Immature natural killer cell (primary cell): ENCODE results near the gene KYAT1. TPM values are rescaled to one million over a fixed set of nuclear protein-coding genes. Genes with fewer than 3 reads are reported as not detected.
"Not testable (repeated sequence)": the region's sequence is repeated elsewhere in the genome, so short reads cannot be mapped to it uniquely, and the experiment has no call there.

Experiments
- DNase-seq, 3 donors: peaks; one replicate each; pipeline ENCODE4 v3.0.0; 2022; ENCODE audit warnings: mixed read lengths in 1 of 3
- H3K27ac Mint-ChIP-seq, 6 donors: one replicate each; pipeline ENCODE4 v1.8.0; 2020; ENCODE audit warnings: mixed read lengths in 6 of 6, mild to moderate bottlenecking in 5 of 6, inconsistent platforms in 4 of 6, moderate library complexity in 3 of 6
- H3K27me3 Mint-ChIP-seq, 3 donors: one replicate each; pipeline ENCODE4 v1.8.0; 2020 to 2021; ENCODE audit warnings: low read depth in 3 of 3, mild to moderate bottlenecking in 3 of 3, mixed read lengths in 3 of 3, moderate library complexity in 3 of 3, inconsistent platforms in 1 of 3
- H3K36me3 Mint-ChIP-seq, 3 donors: one replicate each; pipeline ENCODE4 v1.8.0; 2020; ENCODE audit warnings: mixed read lengths in 3 of 3, inconsistent platforms in 2 of 3, mild to moderate bottlenecking in 2 of 3
- H3K4me1 Mint-ChIP-seq, 2 donors: one replicate each; pipeline ENCODE4 v1.8.0; 2020; ENCODE audit warnings: inconsistent platforms in 2 of 2, mild to moderate bottlenecking in 2 of 2, mixed read lengths in 2 of 2, moderate library complexity in 1 of 2
- H3K4me3 Mint-ChIP-seq, 5 donors: one replicate each; pipeline ENCODE4 v1.8.0; 2020; ENCODE audit warnings: mild to moderate bottlenecking in 5 of 5, mixed read lengths in 5 of 5, inconsistent platforms in 3 of 5, moderate library complexity in 3 of 5
- H3K9me3 Mint-ChIP-seq, 6 donors: one replicate each; pipeline ENCODE4 v1.8.0; 2020; ENCODE audit warnings: mild to moderate bottlenecking in 6 of 6, mixed read lengths in 6 of 6, inconsistent platforms in 4 of 6, moderate library complexity in 3 of 6
- polyA plus RNA-seq, 3 donors: library from polyadenylated mRNA; unstranded; fragments of 300-500 nt; fragmentation: Illumina TruSeq; gene quantifications; one replicate each; pipeline ENCODE4 v1.2.3, GENCODE V29; 2021

The KYAT1 gene
- polyA plus RNA-seq, 3 donors from 2014 or later: 9.6 to 10.1 (median 10.0) TPM

GRCh38 chr9:128887914-128888350, 6.2 kb upstream of the KYAT1 start:
- H3K4me3 Mint-ChIP-seq: no peak overlapping the region
- peak overlapping the region in 5 of 6 donors; percentile 30 to 71 (median 66) for H3K27ac Mint-ChIP-seq
- H3K27me3 Mint-ChIP-seq: peaks cover 0 to under 1% (median 0%) of the 10 kb centered on the region in 3 donors
- peaks cover 5 to 18% (median 6%) of the 10 kb centered on the region in 3 donors for H3K36me3 Mint-ChIP-seq
- peaks cover 71 to 77% of the 10 kb centered on the region in 2 donors for H3K4me1 Mint-ChIP-seq
- H3K9me3 Mint-ChIP-seq: no peaks in the 10 kb centered on the region
- DNase-seq: no peak

GRCh38 chr9:128887049-128887448, 5.3 kb upstream of the KYAT1 start:
- peak overlapping the region in 2 of 6 donors; percentile 39 to 58 for H3K27ac Mint-ChIP-seq

DNA sequence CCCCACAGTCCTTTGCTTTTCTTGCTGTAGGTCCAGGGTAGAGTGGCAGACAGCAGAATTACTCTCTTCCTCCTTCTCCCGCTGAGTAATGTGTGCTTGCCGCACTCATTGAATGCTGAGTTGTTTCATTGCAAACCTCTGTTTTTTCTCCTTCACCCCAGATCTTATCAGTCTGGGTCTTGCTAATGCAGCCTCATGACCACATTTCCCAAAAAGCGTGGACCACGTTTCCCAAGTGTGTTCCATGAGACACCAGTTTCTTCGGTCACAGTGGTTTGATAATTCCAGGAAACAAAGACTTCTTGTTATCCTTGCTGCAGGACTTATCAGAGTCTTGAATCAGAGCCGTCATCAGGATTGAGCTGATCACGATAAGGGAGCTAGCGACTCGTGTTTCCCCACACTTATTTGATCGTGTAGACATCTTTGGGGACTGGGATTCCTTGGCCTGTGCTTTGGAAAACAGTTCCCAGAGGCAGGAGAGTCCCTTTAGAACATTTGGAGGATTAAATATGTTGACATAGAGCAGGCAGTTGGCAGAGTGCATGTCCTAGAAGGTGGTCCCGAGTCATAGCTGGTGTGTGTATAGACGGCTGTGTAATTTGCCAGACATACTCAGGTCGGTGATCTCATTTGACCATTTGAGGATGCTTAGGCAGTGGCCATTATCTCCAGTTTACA, 4.6 kb upstream of the KYAT1 start:
- Mint-ChIP-seq H3K9me3 (no peaks in the 10 kb centered on the region), H3K36me3 (peaks cover 3 to 18% (median 5%) of the 10 kb centered on the region in 3 donors), H3K4me1 (peaks cover 70% of the 10 kb centered on the region in 2 donors), H3K27me3 (peaks cover 6 to 7% (median 6%) of the 10 kb centered on the region in 3 donors), H3K4me3 (peak overlapping the region in 2 of 5 donors; percentile 50 to 65), H3K27ac (peak overlapping the region; percentile 39 to 88 (median 73))
- DNase-seq: no peak

More at GRCh38 chr9:128887049-128887448, 5.3 kb upstream of the KYAT1 start:
- H3K27me3 Mint-ChIP-seq: peaks cover 2 to 4% (median 3%) of the 10 kb centered on the region in 3 donors
- H3K4me1 Mint-ChIP-seq: peaks cover 70 to 71% of the 10 kb centered on the region in 2 donors
- DNase-seq: no peak
- peaks cover 5 to 18% (median 6%) of the 10 kb centered on the region in 3 donors for H3K36me3 Mint-ChIP-seq
- H3K9me3 Mint-ChIP-seq: no peaks in the 10 kb centered on the region
- peak overlapping the region in 1 of 5 donors; percentile 1 for H3K4me3 Mint-ChIP-seq

GRCh38 chr9:128885798-128886197, 4.0 kb upstream of the KYAT1 start:
- Mint-ChIP-seq H3K4me3 (peak overlapping the region in 2 of 5 donors; percentile 50 to 65), H3K4me1 (peaks cover 72 to 75% of the 10 kb centered on the region in 2 donors), H3K9me3 (no peaks in the 10 kb centered on the region), H3K27me3 (peaks cover 6 to 7% (median 6%) of the 10 kb centered on the region in 3 donors), H3K27ac (peak overlapping the region; percentile 58 to 88 (median 83)), H3K36me3 (peaks cover 3 to 18% (median 5%) of the 10 kb centered on the region in 3 donors)
- no peak for DNase-seq

- Mint-ChIP-seq H3K4me3 (peak overlapping the region in 4 of 5 donors; percentile 46 to 99 (median 68)), H3K27ac (peak overlapping the region; percentile 73 to 88 (median 83)), H3K27me3 (peaks cover 7 to 8% (median 8%) of the 10 kb centered on the region in 3 donors), H3K36me3 (peaks cover 3 to 15% (median 5%) of the 10 kb centered on the region in 3 donors), H3K9me3 (no peaks in the 10 kb centered on the region), H3K4me1 (peaks cover 76 to 79% of the 10 kb centered on the region in 2 donors)
- no peak for DNase-seq
These were observed 3.6 kb upstream of the KYAT1 start for GRCh38 chr9:128885376-128885775.

GRCh38 chr9:128884164-128884563, 2.4 kb upstream of the KYAT1 start:
- Mint-ChIP-seq H3K27ac (peak overlapping the region; percentile 83 to 97 (median 91)), H3K4me1 (peaks cover 77 to 79% of the 10 kb centered on the region in 2 donors), H3K4me3 (peak overlapping the region; percentile 92 to 99 (median 98)), H3K9me3 (no peaks in the 10 kb centered on the region), H3K27me3 (peaks cover 7 to 8% (median 8%) of the 10 kb centered on the region in 3 donors), H3K36me3 (peaks cover 3 to 14% (median 5%) of the 10 kb centered on the region in 3 donors)
- DNase-seq: no peak

- peaks cover 7 to 8% (median 8%) of the 10 kb centered on the region in 3 donors for H3K27me3 Mint-ChIP-seq
- peak overlapping the region; percentile 90 to 97 (median 94) for H3K27ac Mint-ChIP-seq
- no peak for DNase-seq
- peaks cover 65 to 66% of the 10 kb centered on the region in 2 donors for H3K4me1 Mint-ChIP-seq
- peaks cover 3 to 8% (median 5%) of the 10 kb centered on the region in 3 donors for H3K36me3 Mint-ChIP-seq
- no peaks in the 10 kb centered on the region for H3K9me3 Mint-ChIP-seq
- peak overlapping the region; percentile 92 to 99 (median 98) for H3K4me3 Mint-ChIP-seq
These were observed 1.2 kb upstream of the KYAT1 start for GRCh38 chr9:128882677-128883603.

- H3K27ac Mint-ChIP-seq: no peak overlapping the region
- H3K9me3 Mint-ChIP-seq: no peaks in the 10 kb centered on the region
- H3K27me3 Mint-ChIP-seq: peaks cover 6 to 8% (median 7%) of the 10 kb centered on the region in 3 donors
- H3K4me3 Mint-ChIP-seq: no peak overlapping the region
- no peaks in the 10 kb centered on the region for H3K36me3 Mint-ChIP-seq
- DNase-seq: no peak
- H3K4me1 Mint-ChIP-seq: peaks cover 18 to 22% of the 10 kb centered on the region in 2 donors
These were observed 3.9 kb downstream of the KYAT1 start for GRCh38 chr9:128877852-128878251.

GRCh38 chr9:128870941-128871265, 10.8 kb downstream of the KYAT1 start:
- H3K27me3 Mint-ChIP-seq, H3K9me3 Mint-ChIP-seq: not testable (repeated sequence)
- peaks cover 0 to 12% (median 4%) of the 10 kb centered on the region in 3 donors for H3K36me3 Mint-ChIP-seq

DNA sequence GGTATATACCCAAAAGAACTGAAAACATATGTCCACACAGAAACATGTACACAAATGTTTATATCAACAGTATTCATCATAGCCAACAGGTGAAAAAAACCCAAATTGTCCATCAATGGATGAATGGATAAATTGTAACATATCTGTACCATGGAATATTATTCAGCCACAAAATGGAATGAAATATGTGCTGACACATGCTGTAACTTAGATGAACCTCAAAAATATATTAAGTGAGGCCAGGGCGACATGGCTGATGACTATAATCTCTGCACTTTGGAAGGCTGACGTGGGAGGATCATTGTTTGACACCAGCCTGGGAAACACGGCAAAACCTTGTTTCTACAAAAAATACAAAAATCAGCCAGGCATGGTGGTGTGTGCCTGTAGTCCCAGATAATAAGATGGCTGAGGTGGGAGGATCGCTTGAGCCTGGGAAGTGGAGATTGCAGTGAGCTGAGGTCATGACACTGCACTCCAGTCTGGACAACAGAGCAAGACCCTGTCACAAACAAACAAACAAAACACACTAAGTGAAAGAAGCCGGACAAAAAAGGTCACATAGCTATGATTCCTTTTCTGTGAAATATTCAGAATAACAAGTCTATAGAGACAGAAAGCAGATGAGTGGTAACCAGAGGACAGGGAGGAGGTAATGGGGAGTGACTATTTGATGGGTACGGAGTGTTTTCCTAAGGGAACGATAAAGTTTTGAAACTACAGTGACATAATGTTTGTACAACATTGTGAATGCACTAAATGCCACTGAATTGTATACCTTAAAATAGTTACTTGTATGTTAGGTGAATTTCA, 11.4 kb downstream of the KYAT1 start:
- Mint-ChIP-seq H3K4me1 (peaks cover 0 to 3% of the 10 kb centered on the region in 2 donors), H3K27ac (no peak overlapping the region), H3K4me3 (no peak overlapping the region), H3K27me3 (peaks cover 0 to 3% (median 1%) of the 10 kb centered on the region in 3 donors), H3K36me3 (peaks cover 0 to 12% (median 4%) of the 10 kb centered on the region in 3 donors), H3K9me3 (no peaks in the 10 kb centered on the region)
- DNase-seq: no peak

More at GRCh38 chr9:128870941-128871265, 10.8 kb downstream of the KYAT1 start:
- not testable (repeated sequence) for H3K4me1 Mint-ChIP-seq, DNase-seq, H3K4me3 Mint-ChIP-seq, H3K27ac Mint-ChIP-seq

GRCh38 chr9:128863647-128864046, 18.1 kb downstream of the KYAT1 start:
- DNase-seq: peak; percentile 73 to 81 (median 78)
- Mint-ChIP-seq H3K4me1 (peaks cover 0 to 5% of the 10 kb centered on the region in 2 donors), H3K4me3 (no peak overlapping the region), H3K36me3 (no peaks in the 10 kb centered on the region), H3K27ac (peak overlapping the region in 2 of 6 donors; percentile 16 to 62), H3K27me3 (peaks cover 0 to 4% (median 3%) of the 10 kb centered on the region in 3 donors), H3K9me3 (no peaks in the 10 kb centered on the region)

GRCh38 chr9:128862401-128862851, 19.3 kb downstream of the KYAT1 start:
- peaks cover 0 to 4% (median 3%) of the 10 kb centered on the region in 3 donors for H3K27me3 Mint-ChIP-seq
- H3K27ac Mint-ChIP-seq: peak overlapping the region in 1 of 6 donors; percentile 41
- no peaks in the 10 kb centered on the region for H3K9me3 Mint-ChIP-seq
- H3K4me1 Mint-ChIP-seq: peaks cover 0 to 5% of the 10 kb centered on the region in 2 donors
- no peak for DNase-seq
- H3K4me3 Mint-ChIP-seq: no peak overlapping the region
- H3K36me3 Mint-ChIP-seq: no peaks in the 10 kb centered on the region

DNA sequence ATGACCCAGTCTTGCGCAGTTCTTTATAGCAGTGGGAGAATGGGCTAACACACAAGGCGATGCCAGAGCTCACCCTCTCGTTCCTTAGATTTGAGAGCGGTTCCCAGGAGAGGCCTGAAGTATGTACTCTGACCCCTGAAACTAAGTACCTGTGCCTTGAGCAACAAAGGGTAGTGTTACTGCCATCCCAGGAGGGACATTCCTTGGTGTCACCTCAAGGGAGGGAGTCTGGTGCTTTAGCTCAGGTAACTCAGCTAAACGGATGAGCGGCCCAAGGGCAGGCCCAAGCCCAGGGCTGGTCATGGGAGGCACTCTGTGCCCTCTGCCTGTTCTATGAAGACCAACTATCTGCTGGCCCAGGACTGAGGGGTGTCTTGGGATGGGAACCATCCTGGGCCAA, 20.2 kb downstream of the KYAT1 start:
- Mint-ChIP-seq H3K27me3 (peaks cover 0 to 4% (median 3%) of the 10 kb centered on the region in 3 donors), H3K9me3 (no peaks in the 10 kb centered on the region), H3K4me3 (no peak overlapping the region), H3K4me1 (peaks cover 0 to 5% of the 10 kb centered on the region in 2 donors), H3K36me3 (no peaks in the 10 kb centered on the region), H3K27ac (no peak overlapping the region)
- no peak for DNase-seq
